A673 (cell line): ENCODE data around the gene RSU1.

Source experiments
- EZH2 ChIP-seq: fragments of 200-600 bp; sonication (generic); IDR thresholded peaks from 2 replicates; pipeline ENCODE4 v1.6.1; 2017; ENCODE audit warnings: borderline replicate concordance, low read depth, mild to moderate bottlenecking, mixed read lengths, antibody characterized with exemption, low read length; ENCODE audit not compliant: poor library complexity, severe bottlenecking
- TF ChIP-seq, protein P1 (sequence below): fragments of 300-800, 200-600 bp; sonication (generic); conservative IDR thresholded peaks from 2 replicates; pipeline ENCODE4 v1.5.1; 2017; ENCODE audit warnings: low read depth, mild to moderate bottlenecking, antibody characterized with exemption, low read length, moderate library complexity, mixed read lengths

- TF ChIP-seq EZH2, result no peak
- TF ChIP-seq, protein P1, sequence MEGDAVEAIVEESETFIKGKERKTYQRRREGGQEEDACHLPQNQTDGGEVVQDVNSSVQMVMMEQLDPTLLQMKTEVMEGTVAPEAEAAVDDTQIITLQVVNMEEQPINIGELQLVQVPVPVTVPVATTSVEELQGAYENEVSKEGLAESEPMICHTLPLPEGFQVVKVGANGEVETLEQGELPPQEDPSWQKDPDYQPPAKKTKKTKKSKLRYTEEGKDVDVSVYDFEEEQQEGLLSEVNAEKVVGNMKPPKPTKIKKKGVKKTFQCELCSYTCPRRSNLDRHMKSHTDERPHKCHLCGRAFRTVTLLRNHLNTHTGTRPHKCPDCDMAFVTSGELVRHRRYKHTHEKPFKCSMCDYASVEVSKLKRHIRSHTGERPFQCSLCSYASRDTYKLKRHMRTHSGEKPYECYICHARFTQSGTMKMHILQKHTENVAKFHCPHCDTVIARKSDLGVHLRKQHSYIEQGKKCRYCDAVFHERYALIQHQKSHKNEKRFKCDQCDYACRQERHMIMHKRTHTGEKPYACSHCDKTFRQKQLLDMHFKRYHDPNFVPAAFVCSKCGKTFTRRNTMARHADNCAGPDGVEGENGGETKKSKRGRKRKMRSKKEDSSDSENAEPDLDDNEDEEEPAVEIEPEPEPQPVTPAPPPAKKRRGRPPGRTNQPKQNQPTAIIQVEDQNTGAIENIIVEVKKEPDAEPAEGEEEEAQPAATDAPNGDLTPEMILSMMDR, result peak; percentile 81
Measured at GRCh38 chr10:16777473-16778370, 39.5 kb downstream of the RSU1 start.
